HCT116 (cell line): ENCODE data around the gene DCD. TPM values are rescaled to one million over a fixed set of nuclear protein-coding genes. Genes with fewer than 3 reads are reported as not detected.

Source experiments
- ATAC-seq: fragments of 200-7000 bp; cut with Tn5 transposase; 2 replicates; pipeline ENCODE4 v1.9.1; 2020; ENCODE audit warnings: mild to moderate bottlenecking, moderate library complexity
- BruUV-seq: library from RNA; stranded (reverse); fragments of 400-500 nt; replicated peaks from 2 replicates; lab custom pipeline; 2021; lab: Mats Ljungman, UMichigan
- CTCF ChIA-PET: fragments of 300-600 bp; sonication (Branson Sonifier 250); formaldehyde crosslinking; loops from one replicate; lab custom pipeline; 2021; ENCODE audit warnings: antibody characterized with exemption; lab: Charles Lee
- POLR2A ChIA-PET: fragments of 300-600, 350-600 bp; sonication (Branson Sonifier 250); formaldehyde crosslinking; loops from one replicate; lab custom pipeline; 2021; ENCODE audit warnings: antibody characterized with exemption; lab: Charles Lee
- RAD21 ChIA-PET, 2 experiments: fragments of 300-600 bp; sonication (Branson Sonifier 250); formaldehyde crosslinking; loops; one replicate each; lab custom pipeline; 2023; ENCODE audit warnings: low total read pairs in 2 of 2; ENCODE audit not compliant: uncharacterized antibody in 2 of 2, unreplicated experiment in 2 of 2, low non-redundant PET in 1 of 2; lab: Charles Lee
- DNase-seq: peaks from one replicate; pipeline ENCODE4 v3.0.0-alpha.2; 2010; ENCODE audit warnings: low read depth, low spot score
- H2AFZ ChIP-seq: fragments of 200-600 bp; shearing (Covaris generic), sonication (generic); 2 replicates; pipeline ENCODE4 v1.6.1; 2017; ENCODE audit warnings: low read depth, mixed run types, mixed read lengths, antibody characterized with exemption, low read length; ENCODE audit not compliant: poor library complexity, severe bottlenecking
- H3K27ac ChIP-seq: 2 replicates; pipeline ENCODE4 v1.5.1; 2012; ENCODE audit warnings: low read depth, low read length
- H3K27me3 ChIP-seq: fragments of 200-600 bp; sonication (generic); 2 replicates; pipeline ENCODE4 v1.6.1; 2016; ENCODE audit warnings: mixed run types, low read length, mixed read lengths; ENCODE audit not compliant: insufficient read depth
- H3K36me3 ChIP-seq, 2 experiments: fragments of 200-500 bp in 1 of 2; fragments of 200-600 bp in 1 of 2; sonication (Bioruptor generic) in 1 of 2; sonication (generic) in 1 of 2; 2 replicates each; pipeline versions ENCODE4 v1.5.1 to v1.6.1; 2014 to 2016; ENCODE audit warnings: low read length in 2 of 2, inconsistent platforms in 1 of 2, mixed read lengths in 1 of 2, mixed run types in 1 of 2; ENCODE audit not compliant: insufficient read depth in 2 of 2, control insufficient read depth in 1 of 2
- H3K4me1 ChIP-seq, 2 experiments: fragments of 200-600 bp in 1 of 2; sonication (generic) in 1 of 2; 2 replicates each; pipeline versions ENCODE4 v1.5.1 to v1.6.1; 2012 to 2017; ENCODE audit warnings: low read length in 2 of 2, inconsistent platforms in 1 of 2, mild to moderate bottlenecking in 1 of 2, mixed read lengths in 1 of 2, mixed run types in 1 of 2, moderate library complexity in 1 of 2; ENCODE audit not compliant: insufficient read depth in 2 of 2, control insufficient read depth in 1 of 2
- H3K4me2 ChIP-seq: fragments of 200-600 bp; sonication (generic); 2 replicates; pipeline ENCODE4 v1.6.1; 2017; ENCODE audit warnings: mixed run types, low read length, mixed read lengths
- H3K4me3 ChIP-seq, 2 experiments: fragments of 200-600 bp in 1 of 2; sonication (generic) in 1 of 2; replicated peaks in 1 of 2; 2 replicates each; pipeline ENCODE4 v1.5.1; 2011 to 2016; ENCODE audit warnings: low read length in 2 of 2, control low read depth in 1 of 2, low read depth in 1 of 2, mild to moderate bottlenecking in 1 of 2, mixed read lengths in 1 of 2, mixed run types in 1 of 2
- H3K79me2 ChIP-seq: fragments of 200-600 bp; sonication (generic); 2 replicates; pipeline ENCODE4 v1.6.1; 2017; ENCODE audit warnings: mild to moderate bottlenecking, mixed run types, low read length, moderate library complexity, mixed read lengths; ENCODE audit not compliant: insufficient read depth
- H3K9ac ChIP-seq: fragments of 200-600 bp; sonication (generic); 2 replicates; pipeline ENCODE4 v1.6.1; 2016; ENCODE audit warnings: low read length, mixed read lengths
- H3K9me2 ChIP-seq: fragments of 200-600 bp; sonication (generic), shearing (Covaris generic); 2 replicates; pipeline ENCODE4 v1.6.1; 2017; ENCODE audit warnings: mixed run types, mild to moderate bottlenecking, moderate library complexity; ENCODE audit not compliant: insufficient read depth
- H3K9me3 ChIP-seq, 2 experiments: fragments of 200-500 bp in 1 of 2; fragments of 200-600 bp in 1 of 2; sonication (Bioruptor generic) in 1 of 2; sonication (generic) in 1 of 2; 2 replicates each; pipeline ENCODE4 v1.6.1; 2014 to 2017; ENCODE audit warnings: low read length in 2 of 2, mixed read lengths in 2 of 2, inconsistent platforms in 1 of 2, low read depth in 1 of 2, mild to moderate bottlenecking in 1 of 2, mixed run types in 1 of 2, moderate library complexity in 1 of 2; ENCODE audit not compliant: control insufficient read depth in 1 of 2, insufficient read depth in 1 of 2
- H4K20me1 ChIP-seq: fragments of 200-600 bp; sonication (generic), shearing (Covaris generic); 2 replicates; pipeline ENCODE4 v1.6.1; 2017; ENCODE audit warnings: mixed run types, mild to moderate bottlenecking, moderate library complexity; ENCODE audit not compliant: insufficient read depth
- CTCF ChIP-seq, 3 experiments: fragments of 200-600 bp in 1 of 3; sonication (generic) in 1 of 3; IDR thresholded peaks in 2 of 3; conservative IDR thresholded peaks in 1 of 3; 2 replicates each; pipeline ENCODE4 v1.5.1; 2012 to 2017; ENCODE audit warnings: low read depth in 2 of 3, low read length in 2 of 3, antibody characterized with exemption in 1 of 3, borderline replicate concordance in 1 of 3, control low read depth in 1 of 3, mild to moderate bottlenecking in 1 of 3, mixed read lengths in 1 of 3, mixed run types in 1 of 3, moderate library complexity in 1 of 3; ENCODE audit not compliant: insufficient read depth in 1 of 3
- POLR2A ChIP-seq: IDR thresholded peaks from 2 replicates; pipeline ENCODE4 v1.7.0; 2011; ENCODE audit warnings: borderline replicate concordance; ENCODE audit not compliant: insufficient read depth, insufficient read length; ENCODE audit errors: extremely low read depth
- RAD21 ChIP-seq: IDR thresholded peaks from 2 replicates; pipeline ENCODE4 v1.6.1; 2012; ENCODE audit warnings: low read depth, mild to moderate bottlenecking
- SIN3A ChIP-seq: IDR thresholded peaks from 2 replicates; pipeline ENCODE4 v1.6.1; 2012; ENCODE audit warnings: low read depth
- YY1 ChIP-seq: IDR thresholded peaks from 2 replicates; pipeline ENCODE4 v1.6.1; 2011; ENCODE audit warnings: low read length, low read depth, moderate library complexity, mild to moderate bottlenecking; ENCODE audit not compliant: insufficient replicate concordance; ENCODE audit errors: extremely low read depth
- intact Hi-C: fragments of 100-400 bp; cut with micrococcal nuclease; formaldehyde crosslinking; loops from 2 replicates; pipeline ENCODE4 v1.10.0; 2022
- total RNA-seq: library from RNA; stranded (reverse); gene quantifications from one replicate; pipeline ENCODE4 v1.2.1, GENCODE V29; 2021; ENCODE audit not compliant: unreplicated experiment

DCD gene
- total RNA-seq, 1 experiment from 2014 or later = not detected

- RAD21 ChIA-PET = no interaction called here
These were observed 12.3 kb upstream of the DCD start for GRCh38 chr12:54660320-54660962.

GRCh38 chr12:54658306-54659264 is 10.4 kb upstream of the DCD start:
- Histone ChIP-seq H3K4me1 (peaks cover 0 to 8% of the 10 kb centered on the region in 2 experiments; a peak in 2 of 4 replicates), H3K4me2 (peak overlapping the region; percentile 32), H3K4me3 (0 out of 4 replicates have a peak overlapping the region, but pooled peaks of 1 of the 2 experiments have one; percentile 8), H4K20me1 (no peaks in the 10 kb centered on the region), H3K79me2 (no peaks in the 10 kb centered on the region), H3K9me3 (no peaks in the 10 kb centered on the region), H2AFZ (peak overlapping the region; percentile 13), H3K27me3 (no peaks in the 10 kb centered on the region), H3K36me3 (no peaks in the 10 kb centered on the region), H3K9me2 (no peaks in the 10 kb centered on the region), H3K9ac (no peak overlapping the region), H3K27ac (no peak overlapping the region)
- CTCF ChIA-PET = interaction anchor here (0.6 to 2.7 kb wide), 26 partner anchors 9 to 131 kb away, joined by 3 to 23 read pairs (median 4); no protein-coding TSS in a partner anchor
- POLR2A ChIA-PET = interaction anchor here (1.0 kb wide), 1 partner anchor 1160 kb away, joined by 3 read pairs; the partner anchor contains the start of gene ORMDL2
- BruUV-seq = no TSS peak
- DNase-seq (peak; percentile 60), ATAC-seq (peak; percentile 100)
- TF ChIP-seq POLR2A (no peak), SIN3A (no peak), RAD21 (peak; percentile 41; the same call in 1 of the 2 replicates), CTCF (IDR thresholded peaks at IDR 0.05 in 2 of 3, conservative IDR thresholded peaks at IDR 0.05 in 1 of 3; ENCODE audit: borderline replicate concordance in 1 of 3, insufficient read depth in 1 of 3, low read depth in 2 of 3, low read length in 2 of 3) (peak; percentile 44 to 88 (median 80); a peak in 5 of 6 replicates)
- RAD21 ChIA-PET = interaction anchor here in 1 of 2 experiments (0.9 kb wide), 1 partner anchor 62 kb away, joined by 3 read pairs; no protein-coding TSS in a partner anchor
- intact Hi-C loops = no loop called here

More at GRCh38 chr12:54660320-54660962, 12.3 kb upstream of the DCD start:
- intact Hi-C loops = no loop called here
- no peak overlapping the region for H3K27ac ChIP-seq
- DNase-seq (no peak), ATAC-seq (no peak)
- CTCF ChIA-PET = interaction anchor here (0.7 to 2.7 kb wide), 2 partner anchors 9 to 30 kb away, joined by 3 to 23 read pairs; no protein-coding TSS in a partner anchor
- no peak overlapping the region for H3K9ac ChIP-seq
- no peak overlapping the region for H3K4me3 ChIP-seq
- H2AFZ ChIP-seq = no peak overlapping the region
- no TSS peak for BruUV-seq
- no peaks in the 10 kb centered on the region for H3K36me3 ChIP-seq
- no peaks in the 10 kb centered on the region for H3K79me2 ChIP-seq
- H3K4me2 ChIP-seq = no peak overlapping the region
- no peaks in the 10 kb centered on the region for H4K20me1 ChIP-seq
- no peaks in the 10 kb centered on the region for H3K9me2 ChIP-seq
- TF ChIP-seq YY1 (no peak), POLR2A (no peak), SIN3A (no peak)
- POLR2A ChIA-PET = no interaction called here
- peaks cover 0 to 4% of the 10 kb centered on the region in 2 experiments; a peak in 2 of 4 replicates for H3K4me1 ChIP-seq
- no peaks in the 10 kb centered on the region for H3K27me3 ChIP-seq
- no peaks in the 10 kb centered on the region for H3K9me3 ChIP-seq
